HEK293 (cell line): ENCODE data around the gene NFIB.

ENCODE experiments used
- FEZF1 ChIP-seq: fragments of 450-650 bp; formaldehyde crosslinking; IDR thresholded peaks from 2 replicates; pipeline ENCODE4 v1.5.1; 2016; ENCODE audit warnings: missing biosample characterization, missing genetic modification characterization
- GLI4 ChIP-seq: fragments of 450-650 bp; formaldehyde crosslinking; IDR thresholded peaks from 2 replicates; pipeline ENCODE4 v1.5.1; 2016; ENCODE audit warnings: missing biosample characterization, missing genetic modification characterization
- GLIS1 ChIP-seq: fragments of 450-650 bp; formaldehyde crosslinking; IDR thresholded peaks from 2 replicates; pipeline ENCODE4 v1.5.1; 2016; ENCODE audit warnings: missing biosample characterization, missing genetic modification characterization
- IKZF3 ChIP-seq: fragments of 450-650 bp; IDR thresholded peaks from 2 replicates; pipeline ENCODE4 v1.5.0; 2018; ENCODE audit warnings: missing biosample characterization, mild to moderate bottlenecking, missing genetic modification characterization, moderate library complexity
- KLF10 ChIP-seq: fragments of 450-650 bp; IDR thresholded peaks from 2 replicates; pipeline ENCODE4 v1.5.1; 2018; ENCODE audit warnings: missing biosample characterization, mild to moderate bottlenecking, missing genetic modification characterization
- KLF8 ChIP-seq: fragments of 450-650 bp; formaldehyde crosslinking; IDR thresholded peaks from 2 replicates; pipeline ENCODE4 v1.5.1; 2016; ENCODE audit warnings: missing biosample characterization, missing genetic modification characterization
- MEIS1 ChIP-seq: sonication (generic); formaldehyde crosslinking; IDR thresholded peaks from 2 replicates; pipeline ENCODE4 v1.8.1; 2022; ENCODE audit warnings: missing genetic modification reagents, mild to moderate bottlenecking, borderline replicate concordance
- OSR2 ChIP-seq: fragments of 450-650 bp; formaldehyde crosslinking; IDR thresholded peaks from 2 replicates; pipeline ENCODE4 v1.5.1; 2016; ENCODE audit warnings: missing biosample characterization, missing genetic modification characterization
- OVOL3 ChIP-seq: fragments of 450-650 bp; formaldehyde crosslinking; IDR thresholded peaks from 2 replicates; pipeline ENCODE4 v1.5.1; 2016; ENCODE audit warnings: missing biosample characterization, missing genetic modification characterization
- SCRT1 ChIP-seq: fragments of 450-650 bp; formaldehyde crosslinking; IDR thresholded peaks from 2 replicates; pipeline ENCODE4 v1.5.1; 2016; ENCODE audit warnings: missing biosample characterization, missing genetic modification characterization, borderline replicate concordance
- WT1 ChIP-seq: fragments of 450-650 bp; formaldehyde crosslinking; IDR thresholded peaks from 2 replicates; pipeline ENCODE4 v1.5.1; 2016; ENCODE audit warnings: missing biosample characterization, missing genetic modification characterization
- YY2 ChIP-seq: fragments of 450-650 bp; formaldehyde crosslinking; IDR thresholded peaks from 2 replicates; pipeline ENCODE4 v1.5.1; 2016; ENCODE audit warnings: missing biosample characterization, missing genetic modification characterization
- ZNF10 ChIP-seq: fragments of 450-650 bp; formaldehyde crosslinking; IDR thresholded peaks from 2 replicates; pipeline ENCODE4 v1.5.1; 2017; ENCODE audit warnings: missing biosample characterization, missing genetic modification characterization
- ZNF133 ChIP-seq: fragments of 450-650 bp; formaldehyde crosslinking; IDR thresholded peaks from 2 replicates; pipeline ENCODE4 v1.5.1; 2016; ENCODE audit warnings: missing biosample characterization, missing genetic modification characterization
- ZNF157 ChIP-seq: fragments of 450-650 bp; formaldehyde crosslinking; IDR thresholded peaks from 2 replicates; pipeline ENCODE4 v1.5.1; 2016; ENCODE audit warnings: missing biosample characterization, missing genetic modification characterization
- ZNF2 ChIP-seq: fragments of 450-650 bp; formaldehyde crosslinking; IDR thresholded peaks from 2 replicates; pipeline ENCODE4 v1.5.1; 2016; ENCODE audit warnings: missing biosample characterization, missing genetic modification characterization
- ZNF292 ChIP-seq: fragments of 450-650 bp; formaldehyde crosslinking; IDR thresholded peaks from 2 replicates; pipeline ENCODE4 v1.5.1; 2016; ENCODE audit warnings: low read depth, missing biosample characterization, missing genetic modification characterization, borderline replicate concordance
- ZNF366 ChIP-seq: fragments of 450-650 bp; formaldehyde crosslinking; conservative IDR thresholded peaks from 2 replicates; pipeline ENCODE4 v1.5.1; 2016; ENCODE audit warnings: missing biosample characterization, missing genetic modification characterization
- ZNF473 ChIP-seq: fragments of 450-650 bp; formaldehyde crosslinking; IDR thresholded peaks from 2 replicates; pipeline ENCODE4 v1.5.1; 2017; ENCODE audit warnings: missing biosample characterization, missing genetic modification characterization
- ZNF530 ChIP-seq: fragments of 450-650 bp; formaldehyde crosslinking; IDR thresholded peaks from 2 replicates; pipeline ENCODE4 v1.5.1; 2016; ENCODE audit warnings: low read depth, missing biosample characterization, missing genetic modification characterization
- ZNF600 ChIP-seq: fragments of 450-650 bp; formaldehyde crosslinking; IDR thresholded peaks from 2 replicates; pipeline ENCODE4 v1.5.1; 2016; ENCODE audit warnings: missing biosample characterization, missing genetic modification characterization
- ZNF623 ChIP-seq: fragments of 450-650 bp; formaldehyde crosslinking; IDR thresholded peaks from 2 replicates; pipeline ENCODE4 v1.5.1; 2016; ENCODE audit warnings: missing biosample characterization, missing genetic modification characterization
- ZNF660 ChIP-seq: fragments of 450-650 bp; IDR thresholded peaks from 2 replicates; pipeline ENCODE4 v1.5.1; 2018; ENCODE audit warnings: missing biosample characterization, mild to moderate bottlenecking, missing genetic modification characterization
- ZNF768 ChIP-seq: fragments of 450-650 bp; formaldehyde crosslinking; IDR thresholded peaks from 2 replicates; pipeline ENCODE4 v1.5.1; 2018; ENCODE audit warnings: missing biosample characterization, mild to moderate bottlenecking, missing genetic modification characterization
- ZNF843 ChIP-seq: fragments of 450-650 bp; formaldehyde crosslinking; IDR thresholded peaks from 2 replicates; pipeline ENCODE4 v1.5.1; 2016; ENCODE audit warnings: missing biosample characterization, missing genetic modification characterization
- ZSCAN16 ChIP-seq: fragments of 450-650 bp; formaldehyde crosslinking; IDR thresholded peaks from 2 replicates; pipeline ENCODE4 v1.5.1; 2016; ENCODE audit warnings: missing biosample characterization, missing genetic modification characterization
- ZSCAN23 ChIP-seq: fragments of 450-650 bp; formaldehyde crosslinking; IDR thresholded peaks from 2 replicates; pipeline ENCODE4 v1.5.1; 2016; ENCODE audit warnings: missing biosample characterization, missing genetic modification characterization
- TF ChIP-seq, protein P1 (sequence below): fragments of 450-650 bp; formaldehyde crosslinking; IDR thresholded peaks from 2 replicates; pipeline ENCODE4 v1.5.1; 2017; ENCODE audit warnings: missing biosample characterization, missing genetic modification characterization
- TF ChIP-seq, protein P2 (sequence below): fragments of 450-650 bp; formaldehyde crosslinking; IDR thresholded peaks from 2 replicates; pipeline ENCODE4 v1.5.1; 2016; ENCODE audit warnings: missing biosample characterization, missing genetic modification characterization
- TF ChIP-seq, protein P3 (sequence below): fragments of 450-650 bp; formaldehyde crosslinking; IDR thresholded peaks from 2 replicates; pipeline ENCODE4 v1.5.1; 2017; ENCODE audit warnings: missing biosample characterization, missing genetic modification characterization
- TF ChIP-seq, protein P4 (sequence below): fragments of 450-650 bp; formaldehyde crosslinking; IDR thresholded peaks from 2 replicates; pipeline ENCODE4 v1.5.1; 2017; ENCODE audit warnings: missing biosample characterization, missing genetic modification characterization
- TF ChIP-seq, protein P5 (sequence below): fragments of 450-650 bp; formaldehyde crosslinking; IDR thresholded peaks from 2 replicates; pipeline ENCODE4 v1.5.1; 2016; ENCODE audit warnings: missing biosample characterization, missing genetic modification characterization, borderline replicate concordance

Gene NFIB

DNA sequence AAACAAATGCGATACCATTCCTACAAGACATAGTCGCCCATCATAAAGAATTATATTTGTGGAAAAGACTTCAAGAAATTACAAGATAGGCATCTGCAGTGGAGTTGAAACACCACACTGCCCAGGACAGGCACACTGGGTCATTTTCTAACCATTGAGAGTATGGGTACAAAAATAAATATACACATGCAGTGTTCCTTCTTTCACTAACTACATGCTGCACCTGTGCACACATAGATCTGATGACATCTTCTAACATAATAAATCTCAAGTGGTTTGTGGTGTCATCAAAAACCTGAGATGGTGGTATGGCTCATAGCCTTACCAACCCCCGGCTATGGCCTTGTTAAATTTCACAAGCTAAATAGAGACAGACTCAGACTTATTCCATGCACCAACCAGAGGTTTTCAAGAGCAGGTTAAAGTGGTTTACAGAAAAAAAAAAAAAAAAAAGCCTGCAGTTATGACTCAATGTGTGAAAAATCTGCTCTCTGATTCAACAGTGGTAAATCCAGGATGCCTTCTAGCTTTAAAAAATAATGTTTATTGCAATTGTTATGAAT lies 12.4 kb upstream of the NFIB start (continued):
- TF ChIP-seq ZNF623 (peak; percentile 8; the same call in 1 of the 2 replicates), ZNF530 (tag by site-specific recombination) (no peak), ZNF660 (tag by site-specific recombination) (0 out of 2 replicates have a peak, but pooled peaks have one; percentile 21), FEZF1 (peak; percentile 68), ZNF366 (tag by site-specific recombination) (peak; percentile 85), KLF8 (peak; percentile 65), ZNF473 (no peak), ZNF843 (peak; percentile 88), OSR2 (tag by site-specific recombination) (peak; percentile 61), ZNF600 (tag by site-specific recombination) (peak; percentile 89), ZNF292 (tag by site-specific recombination) (no peak), GLIS1 (tag by site-specific recombination) (peak; percentile 76), YY2 (tag by site-specific recombination) (no peak), OVOL3 (peak; percentile 75), ZNF10 (peak; percentile 50), ZNF133 (tag by site-specific recombination) (no peak), KLF10 (tag by site-specific recombination) (peak; percentile 58; the same call in 1 of the 2 replicates), ZSCAN16 (tag by site-specific recombination) (peak; percentile 22; the same call in 1 of the 2 replicates), ZNF157 (tag by site-specific recombination) (no peak), ZNF768 (no peak), MEIS1 (CRISPR knock-in tag) (peak; percentile 70; the same call in 1 of the 2 replicates), WT1 (peak; percentile 74), SCRT1 (peak; percentile 62; the same call in 1 of the 2 replicates), GLI4 (no peak), IKZF3 (tag by site-specific recombination) (peak; percentile 56), ZSCAN23 (peak; percentile 48; the same call in 1 of the 2 replicates), ZNF2 (peak; percentile 100)
- TF ChIP-seq, protein P1, sequence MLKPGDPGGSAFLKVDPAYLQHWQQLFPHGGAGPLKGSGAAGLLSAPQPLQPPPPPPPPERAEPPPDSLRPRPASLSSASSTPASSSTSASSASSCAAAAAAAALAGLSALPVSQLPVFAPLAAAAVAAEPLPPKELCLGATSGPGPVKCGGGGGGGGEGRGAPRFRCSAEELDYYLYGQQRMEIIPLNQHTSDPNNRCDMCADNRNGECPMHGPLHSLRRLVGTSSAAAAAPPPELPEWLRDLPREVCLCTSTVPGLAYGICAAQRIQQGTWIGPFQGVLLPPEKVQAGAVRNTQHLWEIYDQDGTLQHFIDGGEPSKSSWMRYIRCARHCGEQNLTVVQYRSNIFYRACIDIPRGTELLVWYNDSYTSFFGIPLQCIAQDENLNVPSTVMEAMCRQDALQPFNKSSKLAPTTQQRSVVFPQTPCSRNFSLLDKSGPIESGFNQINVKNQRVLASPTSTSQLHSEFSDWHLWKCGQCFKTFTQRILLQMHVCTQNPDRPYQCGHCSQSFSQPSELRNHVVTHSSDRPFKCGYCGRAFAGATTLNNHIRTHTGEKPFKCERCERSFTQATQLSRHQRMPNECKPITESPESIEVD (tag by site-specific recombination), result peak; percentile 97
- TF ChIP-seq, protein P2, sequence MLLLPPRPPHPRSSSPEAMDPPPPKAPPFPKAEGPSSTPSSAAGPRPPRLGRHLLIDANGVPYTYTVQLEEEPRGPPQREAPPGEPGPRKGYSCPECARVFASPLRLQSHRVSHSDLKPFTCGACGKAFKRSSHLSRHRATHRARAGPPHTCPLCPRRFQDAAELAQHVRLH (tag by site-specific recombination), result peak; percentile 58; the same call in 1 of the 2 replicates
- TF ChIP-seq, protein P3, sequence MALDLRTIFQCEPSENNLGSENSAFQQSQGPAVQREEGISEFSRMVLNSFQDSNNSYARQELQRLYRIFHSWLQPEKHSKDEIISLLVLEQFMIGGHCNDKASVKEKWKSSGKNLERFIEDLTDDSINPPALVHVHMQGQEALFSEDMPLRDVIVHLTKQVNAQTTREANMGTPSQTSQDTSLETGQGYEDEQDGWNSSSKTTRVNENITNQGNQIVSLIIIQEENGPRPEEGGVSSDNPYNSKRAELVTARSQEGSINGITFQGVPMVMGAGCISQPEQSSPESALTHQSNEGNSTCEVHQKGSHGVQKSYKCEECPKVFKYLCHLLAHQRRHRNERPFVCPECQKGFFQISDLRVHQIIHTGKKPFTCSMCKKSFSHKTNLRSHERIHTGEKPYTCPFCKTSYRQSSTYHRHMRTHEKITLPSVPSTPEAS (tag by site-specific recombination), result peak; percentile 34; the same call in 1 of the 2 replicates
- TF ChIP-seq, protein P4, sequence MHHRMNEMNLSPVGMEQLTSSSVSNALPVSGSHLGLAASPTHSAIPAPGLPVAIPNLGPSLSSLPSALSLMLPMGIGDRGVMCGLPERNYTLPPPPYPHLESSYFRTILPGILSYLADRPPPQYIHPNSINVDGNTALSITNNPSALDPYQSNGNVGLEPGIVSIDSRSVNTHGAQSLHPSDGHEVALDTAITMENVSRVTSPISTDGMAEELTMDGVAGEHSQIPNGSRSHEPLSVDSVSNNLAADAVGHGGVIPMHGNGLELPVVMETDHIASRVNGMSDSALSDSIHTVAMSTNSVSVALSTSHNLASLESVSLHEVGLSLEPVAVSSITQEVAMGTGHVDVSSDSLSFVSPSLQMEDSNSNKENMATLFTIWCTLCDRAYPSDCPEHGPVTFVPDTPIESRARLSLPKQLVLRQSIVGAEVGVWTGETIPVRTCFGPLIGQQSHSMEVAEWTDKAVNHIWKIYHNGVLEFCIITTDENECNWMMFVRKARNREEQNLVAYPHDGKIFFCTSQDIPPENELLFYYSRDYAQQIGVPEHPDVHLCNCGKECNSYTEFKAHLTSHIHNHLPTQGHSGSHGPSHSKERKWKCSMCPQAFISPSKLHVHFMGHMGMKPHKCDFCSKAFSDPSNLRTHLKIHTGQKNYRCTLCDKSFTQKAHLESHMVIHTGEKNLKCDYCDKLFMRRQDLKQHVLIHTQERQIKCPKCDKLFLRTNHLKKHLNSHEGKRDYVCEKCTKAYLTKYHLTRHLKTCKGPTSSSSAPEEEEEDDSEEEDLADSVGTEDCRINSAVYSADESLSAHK (tag by site-specific recombination), result peak; percentile 78; the same call in 1 of the 2 replicates
- TF ChIP-seq, protein P5, sequence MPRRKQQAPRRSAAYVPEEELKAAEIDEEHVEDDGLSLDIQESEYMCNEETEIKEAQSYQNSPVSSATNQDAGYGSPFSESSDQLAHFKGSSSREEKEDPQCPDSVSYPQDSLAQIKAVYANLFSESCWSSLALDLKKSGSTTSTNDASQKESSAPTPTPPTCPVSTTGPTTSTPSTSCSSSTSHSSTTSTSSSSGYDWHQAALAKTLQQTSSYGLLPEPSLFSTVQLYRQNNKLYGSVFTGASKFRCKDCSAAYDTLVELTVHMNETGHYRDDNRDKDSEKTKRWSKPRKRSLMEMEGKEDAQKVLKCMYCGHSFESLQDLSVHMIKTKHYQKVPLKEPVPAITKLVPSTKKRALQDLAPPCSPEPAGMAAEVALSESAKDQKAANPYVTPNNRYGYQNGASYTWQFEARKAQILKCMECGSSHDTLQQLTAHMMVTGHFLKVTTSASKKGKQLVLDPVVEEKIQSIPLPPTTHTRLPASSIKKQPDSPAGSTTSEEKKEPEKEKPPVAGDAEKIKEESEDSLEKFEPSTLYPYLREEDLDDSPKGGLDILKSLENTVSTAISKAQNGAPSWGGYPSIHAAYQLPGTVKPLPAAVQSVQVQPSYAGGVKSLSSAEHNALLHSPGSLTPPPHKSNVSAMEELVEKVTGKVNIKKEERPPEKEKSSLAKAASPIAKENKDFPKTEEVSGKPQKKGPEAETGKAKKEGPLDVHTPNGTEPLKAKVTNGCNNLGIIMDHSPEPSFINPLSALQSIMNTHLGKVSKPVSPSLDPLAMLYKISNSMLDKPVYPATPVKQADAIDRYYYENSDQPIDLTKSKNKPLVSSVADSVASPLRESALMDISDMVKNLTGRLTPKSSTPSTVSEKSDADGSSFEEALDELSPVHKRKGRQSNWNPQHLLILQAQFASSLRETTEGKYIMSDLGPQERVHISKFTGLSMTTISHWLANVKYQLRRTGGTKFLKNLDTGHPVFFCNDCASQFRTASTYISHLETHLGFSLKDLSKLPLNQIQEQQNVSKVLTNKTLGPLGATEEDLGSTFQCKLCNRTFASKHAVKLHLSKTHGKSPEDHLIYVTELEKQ, result peak; percentile 95
